Spleen (tissue), 13 donors: ENCODE results near the gene EVA1B. TPM values are rescaled to one million over a fixed set of nuclear protein-coding genes. Genes with fewer than 3 reads are reported as not detected.
A peak's percentile ranks its signal among the peaks of the same experiment; 100 is the strongest.

Source experiments
- DNase-seq: peaks from one replicate; pipeline ENCODE4 v3.0.0-alpha.2; 2020
- H3K27ac ChIP-seq, 8 donors: fragments of 200-600 bp; sonication (generic) in 7 of 8; 1 replicate in 4 of 8; 2 replicates in 4 of 8; pipeline versions ENCODE4 v1.5.0 to v1.8.0; 2016 to 2021; ENCODE audit warnings: inconsistent platforms in 4 of 8, mild to moderate bottlenecking in 4 of 8, moderate library complexity in 1 of 8
- H3K27me3 ChIP-seq, 7 donors: fragments of 200-600 bp; sonication (generic) in 6 of 7; replicated peaks in 1 of 7; 1 replicate in 4 of 7; 2 replicates in 3 of 7; pipeline versions ENCODE4 v1.5.0 to v1.8.0; 2016 to 2021; ENCODE audit warnings: inconsistent platforms in 3 of 7, mild to moderate bottlenecking in 1 of 7
- H3K36me3 ChIP-seq, 6 donors: fragments of 200-600 bp; sonication (generic) in 5 of 6; 1 replicate in 4 of 6; 2 replicates in 2 of 6; pipeline versions ENCODE4 v1.5.0 to v1.8.0; 2016 to 2021; ENCODE audit warnings: inconsistent platforms in 2 of 6
- H3K4me1 ChIP-seq, 6 donors: fragments of 200-600 bp; sonication (generic) in 5 of 6; 1 replicate in 3 of 6; 2 replicates in 3 of 6; pipeline versions ENCODE4 v1.5.0 to v1.8.0; 2016 to 2021; ENCODE audit warnings: inconsistent platforms in 3 of 6
- H3K4me3 ChIP-seq, 8 donors: fragments of 200-600 bp; sonication (generic) in 7 of 8; 1 replicate in 4 of 8; 2 replicates in 4 of 8; pipeline versions ENCODE4 v1.5.0 to v1.8.0; 2016 to 2021; ENCODE audit warnings: inconsistent platforms in 4 of 8, mild to moderate bottlenecking in 4 of 8, moderate library complexity in 2 of 8
- H3K9me3 ChIP-seq, 8 donors: fragments of 200-600 bp; sonication (generic) in 7 of 8; 1 replicate in 4 of 8; 2 replicates in 4 of 8; pipeline versions ENCODE4 v1.5.0 to v1.8.0; 2016 to 2021; ENCODE audit warnings: inconsistent platforms in 4 of 8
- CTCF ChIP-seq, 11 experiments: fragments of 200-600 bp in 7 of 11; fragments of 450-650 bp in 4 of 11; sonication (generic) in 4 of 11; IDR thresholded peaks in 8 of 11; conservative IDR thresholded peaks in 3 of 11; 1 replicate in 7 of 11; 2 replicates in 4 of 11; pipeline versions ENCODE4 v1.4.0 to v1.8.0; 2016 to 2021; ENCODE audit warnings: antibody characterized with exemption in 11 of 11, inconsistent platforms in 4 of 11, mild to moderate bottlenecking in 1 of 11
- POLR2A ChIP-seq, 3 donors: fragments of 450-650 bp; IDR thresholded peaks; one replicate each; pipeline ENCODE4 v1.5.1; 2017; ENCODE audit warnings: antibody characterized with exemption in 3 of 3, mild to moderate bottlenecking in 1 of 3
- POLR2AphosphoS5 ChIP-seq, 3 donors: sonication (generic); formaldehyde crosslinking; IDR thresholded peaks; one replicate each; pipeline ENCODE4 v1.5.1; 2017; ENCODE audit warnings: antibody characterized with exemption in 3 of 3
- WGBS, 5 donors: extraction: QIAGEN DNeasy Blood & Tissue Kit in 3 of 5; methylation state at CpG; one replicate each; pipeline versions ENCODE4 v1.1.5 to v1.1.7; 2013 to 2018; 5-methylcytosine and 5-hydroxymethylcytosine counted together
- intact Hi-C: fragments of 100-400 bp; cut with DNase I; formaldehyde crosslinking; loops from one replicate; pipeline ENCODE4 v1.15.0; 2023; ENCODE audit warnings: low total_unique reads
- long read RNA-seq, 2 donors: transcript quantifications; one replicate each; lab custom pipeline, GENCODE V29; 2026
- polyA plus RNA-seq, 3 donors: library from polyadenylated mRNA; stranded (reverse); fragments of 200-250 nt; gene quantifications; one replicate each; pipeline ENCODE4 v1.2.1, GENCODE V29; 2013
- total RNA-seq, 7 donors: library from RNA; depleted of rRNA in 3 of 7; stranded (reverse); fragments of >200 nt in 3 of 7; fragmentation: NEBNext Ultra II Directional in 4 of 7; extraction: Animal tissue kit (Norgen Biotek cat#: 25700) in 4 of 7; gene quantifications; one replicate each; pipeline versions ENCODE4 v1.1.0 to v1.2.1, GENCODE V29; 2016 to 2021
- donor health status: healthy with polysubstance abuse.
- donor health status: DM: no; HTN: no; CAD: no; lungs with moderate emphysema.
- donor health status: DM: no; HTN: no; CAD: no.
- donor health status: Bipolar disorder and iron deficiency.
- donor health status: healthy.
- donor health status: DM: no; HTN: no; CAD: no.
- donor health status: DM: yes; HTN: yes; CAD: no.

The EVA1B gene
- total RNA-seq: 10 to 100 TPM; 31.1 to 77.4 (median 43.7) TPM
- 10 to 100 TPM; 17.2 to 45.1 (median 37.4) TPM for polyA plus RNA-seq
- long read RNA-seq, donor 1, transcript EVA1B-202 (3 exons, 699 nt): major isoform, 69 of 74 reads
- long read RNA-seq, donor 1, partial matches to known transcripts: 0 of 74 reads
- long read RNA-seq, donor 1, other reads (novel, unspliced or antisense): 5 of 74 reads
- long read RNA-seq, donor 2, transcript EVA1B-202 (3 exons, 699 nt): major isoform, 53 of 53 reads
- long read RNA-seq, donor 2, partial matches to known transcripts: 0 of 53 reads
- long read RNA-seq, donor 2, other reads (novel, unspliced or antisense): 0 of 53 reads

- peaks cover 0 to 7% (median 0%) of the 10 kb centered on the region in 6 donors for H3K36me3 ChIP-seq
- peaks cover 14 to 74% (median 52%) of the 10 kb centered on the region in 6 donors for H3K4me1 ChIP-seq
- intact Hi-C loops: no loop called here
- peak within 1 kb of the TSS; percentile 62 to 90 (median 84) for H3K27ac ChIP-seq
- WGBS, 5 donors: 3 to 8% (median 4%) methylated on average over 28 to 34 of the region's 36 CpGs
- TF ChIP-seq POLR2A (IDR thresholded peaks at IDR 0.05) (no peak), CTCF (IDR thresholded peaks at IDR 0.05 in 8 of 11, conservative IDR thresholded peaks at IDR 0.05 in 3 of 11) (no peak), POLR2AphosphoS5 (IDR thresholded peaks at IDR 0.05) (peak; percentile 41 to 69 (median 63))
- peak; percentile 92 for DNase-seq
- H3K9me3 ChIP-seq: no peaks in the 10 kb centered on the region
- peaks cover 0 to 54% (median 0%) of the 10 kb centered on the region in 7 donors for H3K27me3 ChIP-seq
- H3K4me3 ChIP-seq: peak within 1 kb of the TSS; percentile 59 to 91 (median 68)
These were observed at the start of gene EVA1B for GRCh38 chr1:36323636-36324352. Gene EVA1B, minus strand, starts transcription at chr1:36323645. Its CDS starts 608 bp downstream, at chr1:36323037.

DNA sequence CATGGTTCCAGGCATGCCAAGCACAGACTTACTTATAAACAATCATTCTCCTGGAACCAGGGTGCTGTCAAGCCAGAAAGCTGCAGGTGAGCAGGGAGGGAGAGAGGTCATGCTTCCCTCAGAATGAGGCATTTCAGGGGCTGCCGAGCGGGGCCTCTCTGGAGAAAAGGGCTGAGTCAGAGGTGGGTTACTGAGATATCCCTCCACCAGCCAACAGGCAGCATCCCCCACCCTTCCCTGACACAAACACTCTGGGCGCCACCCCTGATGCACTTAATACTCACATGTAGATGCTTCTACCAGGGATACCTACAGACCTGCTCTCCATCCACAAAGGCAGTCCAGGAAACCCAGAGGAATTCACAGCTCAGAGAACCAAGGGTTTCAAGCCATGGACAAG, 49.2 kb upstream of the EVA1B start:
- 69 to 80% (median 73%) methylated on average over 3 of the region's 3 CpGs for WGBS, 5 donors
- no peaks in the 10 kb centered on the region for H3K9me3 ChIP-seq
- peak overlapping the region in 1 of 8 donors; percentile 67 for H3K4me3 ChIP-seq
- peaks cover 0 to 30% (median 1%) of the 10 kb centered on the region in 6 donors for H3K36me3 ChIP-seq
- DNase-seq: no peak
- H3K27ac ChIP-seq: peak overlapping the region; percentile 89 to 97 (median 95)
- TF ChIP-seq POLR2AphosphoS5 (IDR thresholded peaks at IDR 0.05) (no peak), POLR2A (IDR thresholded peaks at IDR 0.05) (no peak), CTCF (IDR thresholded peaks at IDR 0.05 in 8 of 11, conservative IDR thresholded peaks at IDR 0.05 in 3 of 11) (no peak)
- peaks cover 70 to 100% (median 96%) of the 10 kb centered on the region in 6 donors for H3K4me1 ChIP-seq
- intact Hi-C loops: no loop called here
- H3K27me3 ChIP-seq: no peaks in the 10 kb centered on the region

- WGBS, 5 donors: 49 to 71% (median 59%) methylated on average over 5 to 7 of the region's 7 CpGs
- peak; percentile 92 for DNase-seq
- TF ChIP-seq CTCF (IDR thresholded peaks at IDR 0.05 in 8 of 11, conservative IDR thresholded peaks at IDR 0.05 in 3 of 11) (peak; percentile 88 to 98 (median 95)), POLR2A (IDR thresholded peaks at IDR 0.05) (no peak), POLR2AphosphoS5 (IDR thresholded peaks at IDR 0.05) (peak; percentile 8 to 61 (median 31))
- intact Hi-C loops: no loop called here
- Histone ChIP-seq H3K36me3 (peaks cover 0 to 34% (median 2%) of the 10 kb centered on the region in 6 donors), H3K4me1 (peaks cover 59 to 100% (median 93%) of the 10 kb centered on the region in 6 donors), H3K9me3 (no peaks in the 10 kb centered on the region), H3K4me3 (peak overlapping the region in 1 of 8 donors; percentile 1), H3K27me3 (no peaks in the 10 kb centered on the region), H3K27ac (peak overlapping the region in 7 of 8 donors; percentile 42 to 97 (median 62))
These were observed 45.8 kb upstream of the EVA1B start for GRCh38 chr1:36369061-36369861.
